ENCODE results near the gene C14orf119. TPM values are rescaled to one million over a fixed set of nuclear protein-coding genes. Genes with fewer than 3 reads are reported as not detected.

Gene C14orf119
- polyA plus RNA-seq, 3 donors = 17.5 to 110 (median 106) TPM

DNA sequence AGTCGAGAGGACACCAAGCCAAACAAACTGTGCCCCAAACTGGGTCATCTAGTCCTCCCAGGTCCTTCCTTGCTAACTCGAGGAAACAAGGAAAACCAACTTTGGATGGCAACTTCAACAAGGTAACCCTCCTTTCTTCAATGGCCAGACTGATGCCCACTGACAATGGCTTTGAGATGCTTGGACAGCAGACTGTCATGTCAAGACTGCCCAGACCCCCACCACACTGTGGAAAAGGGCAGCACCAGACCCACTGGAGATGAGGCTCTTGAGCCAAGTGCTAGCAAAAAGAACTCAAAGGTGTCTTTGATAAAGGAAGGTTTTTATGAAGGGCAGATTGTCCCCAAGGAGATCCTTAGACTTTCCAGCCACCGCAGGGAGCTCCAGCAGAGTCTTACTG is 28.9 kb upstream of the C14orf119 start:
- Mint-ChIP-seq H3K27ac (peak overlapping the region in 1 of 7 donors; percentile 27), H3K4me1 (peaks cover 25% of the 10 kb centered on the region), H3K27me3 (ENCODE audit: low read depth in 3 of 3) (peaks cover 0 to 4% (median 0%) of the 10 kb centered on the region in 3 donors), H3K4me3 (no peak overlapping the region), H3K36me3 (peaks cover 75 to 81% of the 10 kb centered on the region in 2 donors), H3K9me3 (peaks cover 0 to 1% (median 0%) of the 10 kb centered on the region in 7 donors)
- Histone ChIP-seq H3K9ac (ENCODE audit: insufficient read depth, low read length, poor library complexity, severe bottlenecking) (no peak overlapping the region), H3K4me1 (ENCODE audit: control insufficient read depth in 1 of 2, insufficient read depth in 2 of 2, low read length in 2 of 2) (peaks cover 22 to 26% of the 10 kb centered on the region in 2 donors), H3K4me2 (replicated peaks; ENCODE audit: extremely low read depth, low read length, poor library complexity, severe bottlenecking) (no peak overlapping the region), H2AFZ (ENCODE audit: insufficient read depth, low read depth, low read length, poor library complexity, severe bottlenecking) (no peak overlapping the region), H3K4me3 (replicated peaks in 1 of 3; ENCODE audit: low read depth in 2 of 3, low read length in 3 of 3) (no peak overlapping the region), H3K9me3 (replicated peaks in 1 of 2; ENCODE audit: control insufficient read depth in 1 of 2, insufficient read depth in 1 of 2, low read length in 2 of 2) (no peaks in the 10 kb centered on the region), H3K79me2 (ENCODE audit: insufficient read depth, low read length) (peaks cover 47% of the 10 kb centered on the region), H3K27me3 (ENCODE audit: control insufficient read depth in 2 of 2, insufficient read depth in 2 of 2, low read length in 2 of 2) (no peaks in the 10 kb centered on the region), H4K20me1 (ENCODE audit: insufficient read depth, low read length) (peaks cover 82% of the 10 kb centered on the region), H3K36me3 (replicated peaks in 1 of 2; ENCODE audit: control insufficient read depth in 1 of 2, insufficient read depth in 2 of 2, low read length in 2 of 2) (peaks cover 64 to 80% of the 10 kb centered on the region in 2 donors), H3K27ac (ENCODE audit: low read depth in 1 of 2, low read length in 2 of 2) (no peak overlapping the region)
- no peak for DNase-seq
- intact Hi-C loops (cut with micrococcal nuclease) = loop anchor here in 1 of 2 donors (5.0 kb wide), 2 partner anchors 41 to 121 kb away; no protein-coding TSS in a partner anchor
- WGBS (ENCODE audit: insufficient coverage) = 93% methylated on average over 2 of the region's 3 CpGs
- TF ChIP-seq, protein P1, sequence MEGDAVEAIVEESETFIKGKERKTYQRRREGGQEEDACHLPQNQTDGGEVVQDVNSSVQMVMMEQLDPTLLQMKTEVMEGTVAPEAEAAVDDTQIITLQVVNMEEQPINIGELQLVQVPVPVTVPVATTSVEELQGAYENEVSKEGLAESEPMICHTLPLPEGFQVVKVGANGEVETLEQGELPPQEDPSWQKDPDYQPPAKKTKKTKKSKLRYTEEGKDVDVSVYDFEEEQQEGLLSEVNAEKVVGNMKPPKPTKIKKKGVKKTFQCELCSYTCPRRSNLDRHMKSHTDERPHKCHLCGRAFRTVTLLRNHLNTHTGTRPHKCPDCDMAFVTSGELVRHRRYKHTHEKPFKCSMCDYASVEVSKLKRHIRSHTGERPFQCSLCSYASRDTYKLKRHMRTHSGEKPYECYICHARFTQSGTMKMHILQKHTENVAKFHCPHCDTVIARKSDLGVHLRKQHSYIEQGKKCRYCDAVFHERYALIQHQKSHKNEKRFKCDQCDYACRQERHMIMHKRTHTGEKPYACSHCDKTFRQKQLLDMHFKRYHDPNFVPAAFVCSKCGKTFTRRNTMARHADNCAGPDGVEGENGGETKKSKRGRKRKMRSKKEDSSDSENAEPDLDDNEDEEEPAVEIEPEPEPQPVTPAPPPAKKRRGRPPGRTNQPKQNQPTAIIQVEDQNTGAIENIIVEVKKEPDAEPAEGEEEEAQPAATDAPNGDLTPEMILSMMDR (IDR thresholded peaks at IDR 0.05) = no peak

DNA sequence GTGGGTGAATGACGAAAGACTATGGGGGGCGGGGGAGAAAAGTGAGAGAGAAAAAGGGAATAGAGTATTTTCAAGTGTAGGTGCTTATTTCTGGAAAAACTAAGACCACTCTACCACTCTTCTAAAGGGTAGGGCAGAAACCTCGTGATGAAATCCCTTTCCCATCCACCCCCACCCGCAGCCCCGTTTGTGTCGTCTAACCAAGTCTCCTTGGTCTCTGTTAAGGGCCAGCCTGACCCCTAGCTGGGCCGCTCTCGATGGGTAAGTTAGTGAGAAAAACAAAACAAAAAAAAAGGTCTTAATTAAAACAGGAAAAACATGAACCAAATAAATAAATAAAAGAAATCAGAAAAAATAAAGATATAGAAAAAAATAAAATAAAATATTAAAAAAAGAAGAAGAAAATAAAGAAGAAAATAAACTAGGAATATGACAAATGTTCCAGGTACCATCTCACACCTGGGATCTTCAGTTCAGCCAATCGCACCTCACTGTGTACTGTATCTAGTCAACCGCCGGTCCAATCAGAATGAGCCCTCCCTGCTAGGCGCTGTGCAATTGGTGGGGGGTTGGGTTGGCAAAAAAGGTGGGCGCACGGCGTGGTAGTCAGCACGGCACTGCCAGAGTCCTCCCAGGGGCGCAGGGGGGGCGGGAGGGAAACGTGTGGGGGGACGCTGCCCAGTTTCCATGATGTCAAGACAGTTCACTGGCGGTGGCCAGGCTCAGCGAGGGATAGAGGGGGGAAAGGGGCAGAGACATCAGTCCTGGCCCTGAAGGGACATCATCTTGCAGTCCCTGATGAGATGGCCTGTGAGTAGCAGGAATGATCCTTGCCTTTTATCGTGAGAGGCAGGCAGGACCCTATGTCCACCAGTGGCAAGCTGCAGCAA is 28.2 kb upstream of the C14orf119 start:
- WGBS (ENCODE audit: insufficient coverage) = 100% methylated on average over 5 of the region's 23 CpGs
- Mint-ChIP-seq H3K9me3 (no peaks in the 10 kb centered on the region), H3K27ac (peak overlapping the region in 1 of 7 donors; percentile 26), H3K27me3 (ENCODE audit: low read depth in 3 of 3) (peaks cover 0 to 4% (median 0%) of the 10 kb centered on the region in 3 donors), H3K4me3 (no peak overlapping the region), H3K4me1 (peaks cover 32% of the 10 kb centered on the region), H3K36me3 (peaks cover 75 to 78% of the 10 kb centered on the region in 2 donors)
- no peak overlapping the region for H3K27ac ChIP-seq (ENCODE audit: low read depth in 1 of 2, low read length in 2 of 2)
- TF ChIP-seq, protein P1 (IDR thresholded peaks at IDR 0.05) = no peak
- H3K4me1 ChIP-seq (ENCODE audit: control insufficient read depth in 1 of 2, insufficient read depth in 2 of 2, low read length in 2 of 2) = peaks cover 28 to 33% of the 10 kb centered on the region in 2 donors
- no peaks in the 10 kb centered on the region for H3K27me3 ChIP-seq (ENCODE audit: control insufficient read depth in 2 of 2, insufficient read depth in 2 of 2, low read length in 2 of 2)
- H2AFZ ChIP-seq (ENCODE audit: insufficient read depth, low read depth, low read length, poor library complexity, severe bottlenecking) = no peak overlapping the region
- H3K4me3 ChIP-seq (replicated peaks in 1 of 3; ENCODE audit: low read depth in 2 of 3, low read length in 3 of 3) = no peak overlapping the region
- H3K9me3 ChIP-seq (replicated peaks in 1 of 2; ENCODE audit: control insufficient read depth in 1 of 2, insufficient read depth in 1 of 2, low read length in 2 of 2) = no peaks in the 10 kb centered on the region
- no peak for DNase-seq
- H4K20me1 ChIP-seq (ENCODE audit: insufficient read depth, low read length) = peaks cover 87% of the 10 kb centered on the region
- no peak overlapping the region for H3K4me2 ChIP-seq (replicated peaks; ENCODE audit: extremely low read depth, low read length, poor library complexity, severe bottlenecking)
- H3K79me2 ChIP-seq (ENCODE audit: insufficient read depth, low read length) = peaks cover 55% of the 10 kb centered on the region
- H3K9ac ChIP-seq (ENCODE audit: insufficient read depth, low read length, poor library complexity, severe bottlenecking) = no peak overlapping the region
- intact Hi-C loops (cut with micrococcal nuclease) = loop anchor here in 1 of 2 donors (5.0 kb wide), 2 partner anchors 40 to 120 kb away; no protein-coding TSS in a partner anchor
- H3K36me3 ChIP-seq (replicated peaks in 1 of 2; ENCODE audit: control insufficient read depth in 1 of 2, insufficient read depth in 2 of 2, low read length in 2 of 2) = peaks cover 62 to 77% of the 10 kb centered on the region in 2 donors

Data from CD14-positive monocyte (primary cell).